ENCODE data around the gene GGTA1. TPM values are rescaled to one million over a fixed set of nuclear protein-coding genes. Genes with fewer than 3 reads are reported as not detected.

GGTA1 gene
- under 0.01 TPM in 1 of 2 replicates, not detected in the other for total RNA-seq

GRCh38 chr9:121499427-121500164 is at the start of gene GGTA1:
Gene GGTA1 (minus strand): TSS chr9:121499844. CDS start chr9:121467922, 31,922 bp downstream.

Other genes starting within 250 kb of the GGTA1 start
- 629 and 992 TPM in 2 replicates for gene GSN, start 231.7 kb downstream of the GGTA1 start, total RNA-seq
- 97.6 and 105 TPM in 2 replicates for gene STOM, start 129.6 kb downstream of the GGTA1 start, total RNA-seq
- gene DAB2IP, start 151.8 kb upstream of the GGTA1 start, total RNA-seq = 4.4 and 11.1 TPM in 2 replicates